Measurements from ENCODE around the gene OTOGL.

DNA sequence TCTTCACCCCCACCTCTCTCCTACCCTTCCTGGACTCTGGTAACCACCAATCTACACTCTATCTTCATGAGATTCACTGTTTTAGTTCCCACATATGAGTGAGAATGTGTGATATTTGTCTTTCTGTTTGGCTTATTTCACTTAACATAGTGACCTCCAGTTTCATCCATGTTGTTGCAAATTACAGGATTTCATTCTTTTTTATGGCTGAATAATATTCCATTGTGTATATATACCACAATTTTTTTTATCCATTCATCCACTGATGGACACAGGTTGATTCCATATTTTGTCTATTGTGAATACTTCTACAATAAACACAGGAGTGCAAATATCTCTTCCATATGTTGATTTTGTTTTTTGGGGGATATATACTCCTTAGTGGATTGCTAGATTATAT is 140.5 kb downstream of the OTOGL start:
- TF ChIP-seq, protein P1, sequence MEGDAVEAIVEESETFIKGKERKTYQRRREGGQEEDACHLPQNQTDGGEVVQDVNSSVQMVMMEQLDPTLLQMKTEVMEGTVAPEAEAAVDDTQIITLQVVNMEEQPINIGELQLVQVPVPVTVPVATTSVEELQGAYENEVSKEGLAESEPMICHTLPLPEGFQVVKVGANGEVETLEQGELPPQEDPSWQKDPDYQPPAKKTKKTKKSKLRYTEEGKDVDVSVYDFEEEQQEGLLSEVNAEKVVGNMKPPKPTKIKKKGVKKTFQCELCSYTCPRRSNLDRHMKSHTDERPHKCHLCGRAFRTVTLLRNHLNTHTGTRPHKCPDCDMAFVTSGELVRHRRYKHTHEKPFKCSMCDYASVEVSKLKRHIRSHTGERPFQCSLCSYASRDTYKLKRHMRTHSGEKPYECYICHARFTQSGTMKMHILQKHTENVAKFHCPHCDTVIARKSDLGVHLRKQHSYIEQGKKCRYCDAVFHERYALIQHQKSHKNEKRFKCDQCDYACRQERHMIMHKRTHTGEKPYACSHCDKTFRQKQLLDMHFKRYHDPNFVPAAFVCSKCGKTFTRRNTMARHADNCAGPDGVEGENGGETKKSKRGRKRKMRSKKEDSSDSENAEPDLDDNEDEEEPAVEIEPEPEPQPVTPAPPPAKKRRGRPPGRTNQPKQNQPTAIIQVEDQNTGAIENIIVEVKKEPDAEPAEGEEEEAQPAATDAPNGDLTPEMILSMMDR (IDR thresholded peaks at IDR 0.05 in 8 of 11, conservative IDR thresholded peaks at IDR 0.05 in 3 of 11) = no peak
- TF ChIP-seq POLR2AphosphoS5 (IDR thresholded peaks at IDR 0.05) = no peak
